ENCODE data around the gene SCN1B.

The SCN1B gene

DNA sequence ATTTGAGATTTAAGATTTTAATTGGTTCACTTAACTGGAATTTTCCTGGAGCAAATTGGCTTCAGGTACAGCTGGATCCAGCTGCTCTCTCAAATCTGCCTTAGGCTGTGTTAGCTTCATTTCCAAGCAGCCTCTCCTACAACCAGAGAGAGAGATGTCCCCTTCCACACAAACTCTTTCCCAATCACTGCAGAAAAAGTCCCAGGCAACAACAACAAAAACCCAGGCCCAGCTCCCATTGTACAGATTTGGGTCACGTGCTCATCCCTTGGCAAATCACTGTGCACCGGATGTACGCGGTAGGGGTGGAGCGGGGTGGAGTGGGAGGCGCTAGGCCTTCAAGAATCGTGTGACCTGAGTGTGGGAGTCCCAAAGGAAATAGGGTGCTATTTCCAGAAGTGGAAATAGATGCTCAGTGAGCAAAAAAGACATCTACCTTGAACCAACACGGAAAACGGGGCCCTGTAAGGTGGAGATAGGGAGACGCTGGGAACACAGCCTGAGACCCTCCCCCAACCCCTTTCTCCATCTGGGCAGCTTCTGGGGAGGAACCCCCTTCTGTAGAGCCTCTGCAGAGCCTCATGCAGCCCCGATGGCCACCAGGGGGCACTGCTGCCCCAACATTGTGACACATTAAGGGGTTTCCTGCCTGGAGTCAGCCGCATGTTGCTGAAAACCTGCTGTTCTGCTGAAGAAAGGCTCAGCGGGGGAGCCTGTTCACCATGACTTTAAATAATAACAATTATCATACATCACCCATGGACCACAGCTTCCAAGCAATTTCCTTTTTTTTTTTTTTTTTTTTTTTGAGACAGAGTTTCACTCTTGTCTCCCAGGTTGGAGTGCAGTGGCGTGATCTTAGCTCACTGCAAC, 36.7 kb downstream of the SCN1B start:
- Histone ChIP-seq H3K9ac (ENCODE audit: low read length in 2 of 2) (no peak overlapping the region), H3K9me3 (ENCODE audit: control insufficient read depth in 2 of 2, low read length in 2 of 2) (peaks cover 3 to 4% of the 10 kb centered on the region in 2 donors), H3K36me3 (ENCODE audit: control insufficient read depth in 2 of 2, insufficient read depth in 2 of 2, low read length in 2 of 2) (no peaks in the 10 kb centered on the region), H3K4me1 (ENCODE audit: control insufficient read depth, insufficient read depth, low read length) (no peaks in the 10 kb centered on the region), H3K27me3 (ENCODE audit: control insufficient read depth in 1 of 2, insufficient read depth in 2 of 2, low read length in 2 of 2) (peaks cover 0 to 7% of the 10 kb centered on the region in 2 donors), H3K4me3 (ENCODE audit: low read length in 2 of 2) (no peak overlapping the region), H3K27ac (ENCODE audit: low read length) (no peak overlapping the region)

DNA sequence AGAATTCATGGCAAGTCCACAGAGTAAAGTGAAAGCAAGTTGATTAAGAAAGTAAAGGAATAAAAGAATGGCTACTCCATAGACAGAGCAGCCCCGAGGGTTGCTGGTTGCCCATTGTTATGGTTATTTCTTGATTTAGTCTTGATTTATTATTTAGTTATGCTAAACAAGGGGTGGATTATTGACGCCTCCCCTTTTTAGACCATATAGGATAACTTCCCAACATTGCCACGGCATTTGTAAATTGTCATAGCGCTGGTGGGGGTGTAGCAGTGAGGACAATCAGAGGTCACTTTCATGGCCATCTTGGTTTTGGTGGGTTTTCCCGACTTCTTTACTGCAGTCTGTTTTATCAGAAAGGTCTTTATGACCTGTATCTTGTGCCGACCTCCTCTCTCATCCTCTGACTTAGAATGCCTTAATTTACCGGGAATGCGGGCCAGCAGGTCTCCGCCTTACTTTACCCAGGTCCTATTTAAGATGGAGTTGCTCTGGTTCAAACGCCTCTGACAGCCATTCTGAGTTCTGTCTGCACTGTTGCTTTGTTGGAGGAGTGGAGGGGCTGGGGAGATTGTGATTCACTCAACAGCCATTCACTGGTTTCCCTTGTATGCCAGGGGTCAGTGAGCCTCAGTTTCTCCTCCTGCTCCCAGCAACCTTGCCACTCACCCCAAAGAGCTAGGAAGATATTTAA, 38.8 kb downstream of the SCN1B start:
- Histone ChIP-seq H3K9me3 (ENCODE audit: control insufficient read depth in 2 of 2, low read length in 2 of 2) (peaks cover 3 to 4% of the 10 kb centered on the region in 2 donors), H3K36me3 (ENCODE audit: control insufficient read depth in 2 of 2, insufficient read depth in 2 of 2, low read length in 2 of 2) (no peaks in the 10 kb centered on the region), H3K4me1 (ENCODE audit: control insufficient read depth, insufficient read depth, low read length) (no peaks in the 10 kb centered on the region), H3K4me3 (ENCODE audit: low read length in 2 of 2) (no peak overlapping the region), H3K9ac (ENCODE audit: low read length in 2 of 2) (no peak overlapping the region), H3K27ac (ENCODE audit: low read length) (no peak overlapping the region), H3K27me3 (ENCODE audit: control insufficient read depth in 1 of 2, insufficient read depth in 2 of 2, low read length in 2 of 2) (peaks cover 0 to 7% of the 10 kb centered on the region in 2 donors)

DNA sequence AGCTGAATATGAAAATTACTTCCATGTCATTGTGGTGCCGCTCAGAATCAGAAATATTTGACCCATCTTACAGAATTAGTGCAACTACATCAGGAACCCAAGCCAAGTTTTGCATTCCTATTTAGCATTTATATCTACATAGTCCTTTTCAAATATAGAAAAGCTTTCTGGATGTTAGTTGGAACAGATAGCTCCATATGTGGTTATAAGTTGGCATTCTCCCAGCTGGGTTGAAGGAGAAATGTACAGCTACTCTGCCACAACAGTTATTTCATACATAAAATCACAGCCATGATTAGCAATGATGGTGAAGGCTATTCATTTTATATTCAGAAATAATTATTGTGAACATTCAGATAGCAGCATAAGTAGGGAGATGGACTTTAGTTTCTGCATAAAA, 39.4 kb downstream of the SCN1B start:
- Histone ChIP-seq H3K9ac (ENCODE audit: low read length in 2 of 2) (no peak overlapping the region), H3K27ac (ENCODE audit: low read length) (no peak overlapping the region), H3K9me3 (ENCODE audit: control insufficient read depth in 2 of 2, low read length in 2 of 2) (peaks cover 3 to 4% of the 10 kb centered on the region in 2 donors), H3K4me1 (ENCODE audit: control insufficient read depth, insufficient read depth, low read length) (no peaks in the 10 kb centered on the region), H3K27me3 (ENCODE audit: control insufficient read depth in 1 of 2, insufficient read depth in 2 of 2, low read length in 2 of 2) (peaks cover 0 to 7% of the 10 kb centered on the region in 2 donors), H3K4me3 (ENCODE audit: low read length in 2 of 2) (no peak overlapping the region), H3K36me3 (ENCODE audit: control insufficient read depth in 2 of 2, insufficient read depth in 2 of 2, low read length in 2 of 2) (no peaks in the 10 kb centered on the region)

DNA sequence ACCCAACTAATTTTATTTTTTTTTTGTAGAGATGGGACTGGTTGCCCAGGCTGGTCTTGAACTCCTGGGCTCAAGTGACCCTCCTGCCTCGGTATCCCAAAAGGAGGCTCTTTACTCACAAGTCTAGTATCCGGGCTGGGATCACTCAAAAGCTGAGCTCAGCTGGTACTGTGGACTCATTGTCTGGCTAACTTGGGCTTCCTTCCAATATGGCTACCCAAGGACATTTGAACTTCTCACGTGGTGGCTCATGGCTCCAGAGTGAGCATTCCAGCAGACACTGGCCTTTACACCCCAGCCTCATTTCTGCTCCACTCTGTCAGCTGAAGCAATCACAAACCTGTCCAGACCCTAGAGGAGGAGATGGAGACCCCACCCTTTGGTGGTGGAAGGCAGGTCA, 40.2 kb downstream of the SCN1B start:
- no peak overlapping the region for H3K27ac ChIP-seq (ENCODE audit: low read length)
- H3K9me3 ChIP-seq (ENCODE audit: control insufficient read depth in 2 of 2, low read length in 2 of 2), result peaks cover 3 to 4% of the 10 kb centered on the region in 2 donors
- no peaks in the 10 kb centered on the region for H3K36me3 ChIP-seq (ENCODE audit: control insufficient read depth in 2 of 2, insufficient read depth in 2 of 2, low read length in 2 of 2)
- H3K27me3 ChIP-seq (ENCODE audit: control insufficient read depth in 1 of 2, insufficient read depth in 2 of 2, low read length in 2 of 2), result peaks cover 0 to 4% of the 10 kb centered on the region in 2 donors
- no peak overlapping the region for H3K4me3 ChIP-seq (ENCODE audit: low read length in 2 of 2)
- no peaks in the 10 kb centered on the region for H3K4me1 ChIP-seq (ENCODE audit: control insufficient read depth, insufficient read depth, low read length)
- no peak overlapping the region for H3K9ac ChIP-seq (ENCODE audit: low read length in 2 of 2)

DNA sequence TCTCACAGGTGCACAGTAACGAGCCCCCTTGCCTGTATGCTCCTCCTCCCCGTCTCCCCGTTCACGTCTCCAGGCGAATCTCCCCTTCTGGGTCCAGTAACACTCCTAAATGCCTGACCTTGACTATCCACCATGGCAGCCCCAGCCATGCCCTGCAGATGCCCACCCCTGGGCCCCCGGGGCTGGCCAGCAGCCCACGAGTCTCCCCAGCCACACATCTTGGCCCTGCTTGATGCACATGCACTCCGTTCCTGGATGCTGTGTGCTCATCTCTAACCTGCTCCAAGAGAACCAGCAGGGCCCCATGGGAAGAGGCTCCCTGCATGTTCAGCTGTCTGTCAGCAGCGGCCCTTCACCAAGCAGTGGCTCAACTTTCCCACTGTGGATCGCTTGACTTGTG, 43.2 kb downstream of the SCN1B start:
- Histone ChIP-seq H3K36me3 (ENCODE audit: control insufficient read depth in 2 of 2, insufficient read depth in 2 of 2, low read length in 2 of 2) (no peaks in the 10 kb centered on the region), H3K9me3 (ENCODE audit: control insufficient read depth in 2 of 2, low read length in 2 of 2) (peaks cover 3 to 4% of the 10 kb centered on the region in 2 donors), H3K9ac (ENCODE audit: low read length in 2 of 2) (no peak overlapping the region), H3K27ac (ENCODE audit: low read length) (no peak overlapping the region), H3K4me1 (ENCODE audit: control insufficient read depth, insufficient read depth, low read length) (no peaks in the 10 kb centered on the region), H3K4me3 (ENCODE audit: low read length in 2 of 2) (no peak overlapping the region), H3K27me3 (ENCODE audit: control insufficient read depth in 1 of 2, insufficient read depth in 2 of 2, low read length in 2 of 2) (peaks cover 0 to 3% of the 10 kb centered on the region in 2 donors)

DNA sequence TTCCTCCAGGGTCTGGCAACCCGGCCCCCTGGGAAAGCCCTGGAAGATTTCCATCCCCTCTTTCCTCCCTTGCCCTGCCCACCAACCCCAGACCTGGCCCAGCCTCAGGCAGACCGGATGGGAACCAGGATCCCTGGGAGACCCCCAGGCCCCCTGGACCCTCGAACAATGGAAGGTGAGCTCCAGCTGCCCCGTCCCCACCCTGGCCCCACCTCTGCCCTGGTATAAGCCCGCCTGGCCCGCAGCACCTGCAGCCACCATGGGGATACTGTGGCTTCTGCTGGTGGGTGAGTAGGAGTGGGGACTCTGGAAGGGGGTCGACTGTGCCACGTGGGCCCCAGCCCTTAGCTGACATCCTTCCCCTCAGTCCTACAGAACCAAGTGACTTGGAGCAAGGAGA, 43.7 kb downstream of the SCN1B start:
- H3K9me3 ChIP-seq (ENCODE audit: control insufficient read depth in 2 of 2, low read length in 2 of 2), result peaks cover 3 to 4% of the 10 kb centered on the region in 2 donors
- H3K4me3 ChIP-seq (ENCODE audit: low read length in 2 of 2), result no peak overlapping the region
- no peaks in the 10 kb centered on the region for H3K4me1 ChIP-seq (ENCODE audit: control insufficient read depth, insufficient read depth, low read length)
- H3K9ac ChIP-seq (ENCODE audit: low read length in 2 of 2), result no peak overlapping the region
- H3K36me3 ChIP-seq (ENCODE audit: control insufficient read depth in 2 of 2, insufficient read depth in 2 of 2, low read length in 2 of 2), result no peaks in the 10 kb centered on the region
- H3K27me3 ChIP-seq (ENCODE audit: control insufficient read depth in 1 of 2, insufficient read depth in 2 of 2, low read length in 2 of 2), result peaks cover 0 to 3% of the 10 kb centered on the region in 2 donors
- H3K27ac ChIP-seq (ENCODE audit: low read length), result no peak overlapping the region

DNA sequence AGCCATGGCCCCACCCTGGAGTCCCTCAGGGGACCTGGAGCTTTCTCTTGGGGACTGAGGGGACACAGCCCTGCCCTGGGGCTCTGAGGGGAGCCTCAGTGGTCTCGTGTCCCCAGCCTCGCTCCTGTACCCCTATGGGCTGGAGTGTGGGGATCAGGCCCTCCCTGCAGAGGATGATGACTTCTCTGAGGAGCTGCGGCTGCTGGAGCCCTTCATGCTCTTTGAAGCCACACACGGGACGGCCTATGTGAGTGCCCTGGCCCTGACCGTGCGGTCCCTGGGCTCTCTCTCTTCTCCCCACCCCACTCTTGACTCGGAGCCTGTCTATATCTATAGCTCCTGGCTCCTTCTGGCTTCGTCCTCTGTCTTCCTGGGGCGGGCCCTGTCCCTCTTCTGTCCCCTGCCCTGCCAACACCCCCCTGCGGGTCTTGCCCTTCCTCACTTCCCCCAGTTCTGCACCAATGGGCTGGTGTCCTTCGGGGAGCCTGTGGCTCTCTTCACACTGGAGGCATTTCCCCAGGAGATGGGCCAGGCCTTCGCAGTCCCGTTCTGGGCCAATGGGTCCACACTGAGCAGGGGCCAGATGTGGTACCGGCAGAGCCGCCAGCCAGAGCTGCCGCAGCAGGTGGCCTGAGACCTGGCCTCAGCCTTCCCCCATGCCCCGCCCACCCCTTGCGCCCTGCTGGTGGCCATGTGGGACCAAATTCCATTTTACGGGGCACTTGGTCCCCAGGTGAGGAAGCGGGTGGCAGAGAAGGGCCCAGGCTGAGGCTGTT, 44.3 kb downstream of the SCN1B start:
- Histone ChIP-seq H3K27me3 (ENCODE audit: control insufficient read depth in 1 of 2, insufficient read depth in 2 of 2, low read length in 2 of 2) (peaks cover 0 to 3% of the 10 kb centered on the region in 2 donors), H3K27ac (ENCODE audit: low read length) (no peak overlapping the region), H3K36me3 (ENCODE audit: control insufficient read depth in 2 of 2, insufficient read depth in 2 of 2, low read length in 2 of 2) (no peaks in the 10 kb centered on the region), H3K4me1 (ENCODE audit: control insufficient read depth, insufficient read depth, low read length) (no peaks in the 10 kb centered on the region), H3K9ac (ENCODE audit: low read length in 2 of 2) (no peak overlapping the region), H3K9me3 (ENCODE audit: control insufficient read depth in 2 of 2, low read length in 2 of 2) (peaks cover 3 to 4% of the 10 kb centered on the region in 2 donors), H3K4me3 (ENCODE audit: low read length in 2 of 2) (no peak overlapping the region)

DNA sequence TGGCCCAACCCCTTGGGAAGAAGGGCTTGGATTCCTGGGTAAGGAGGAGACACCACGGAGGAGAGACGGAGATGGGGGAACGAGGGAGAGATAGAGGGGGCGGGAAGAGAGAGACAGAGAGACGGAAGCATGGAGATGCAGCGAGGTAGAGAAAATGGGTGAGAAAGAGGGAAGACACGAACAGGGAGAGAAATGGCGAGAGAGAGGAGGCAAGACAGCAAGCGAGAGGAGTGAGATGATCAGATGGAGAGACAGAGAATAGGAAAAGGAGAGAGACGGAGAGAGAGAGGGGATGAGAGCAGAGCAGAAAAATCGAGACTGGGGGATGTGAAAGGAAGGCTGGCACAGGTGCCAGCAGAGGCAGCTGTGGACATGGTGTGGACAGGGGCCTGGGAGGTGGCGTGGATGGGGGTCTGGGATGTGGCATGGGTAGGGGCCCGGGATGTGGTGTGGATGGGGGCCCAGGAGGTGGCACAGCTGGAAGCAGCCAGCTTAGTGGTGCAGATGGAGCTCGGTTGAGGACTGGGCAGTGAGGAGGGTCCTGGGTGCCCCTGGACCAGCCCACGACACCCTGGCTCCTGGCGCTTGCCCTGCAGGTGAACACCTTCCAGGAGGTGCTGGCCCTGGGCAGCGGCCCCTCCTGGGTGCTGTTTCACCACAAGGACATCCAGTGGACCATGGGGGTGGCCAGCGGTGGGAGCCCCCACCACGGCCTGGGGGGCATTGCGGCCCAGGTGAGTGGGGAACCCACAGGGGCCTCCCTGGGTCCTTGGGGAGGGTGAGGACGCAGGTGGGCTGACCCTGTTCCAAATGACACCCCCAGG, 45.1 kb downstream of the SCN1B start:
- H3K27ac ChIP-seq (ENCODE audit: low read length), result no peak overlapping the region
- peaks cover 0 to 3% of the 10 kb centered on the region in 2 donors for H3K27me3 ChIP-seq (ENCODE audit: control insufficient read depth in 1 of 2, insufficient read depth in 2 of 2, low read length in 2 of 2)
- no peaks in the 10 kb centered on the region for H3K36me3 ChIP-seq (ENCODE audit: control insufficient read depth in 2 of 2, insufficient read depth in 2 of 2, low read length in 2 of 2)
- no peak overlapping the region for H3K9ac ChIP-seq (ENCODE audit: low read length in 2 of 2)
- H3K9me3 ChIP-seq (ENCODE audit: control insufficient read depth in 2 of 2, low read length in 2 of 2), result peaks cover 3% of the 10 kb centered on the region in 2 donors
- no peak overlapping the region for H3K4me3 ChIP-seq (ENCODE audit: low read length in 2 of 2)
- H3K4me1 ChIP-seq (ENCODE audit: control insufficient read depth, insufficient read depth, low read length), result no peaks in the 10 kb centered on the region

DNA sequence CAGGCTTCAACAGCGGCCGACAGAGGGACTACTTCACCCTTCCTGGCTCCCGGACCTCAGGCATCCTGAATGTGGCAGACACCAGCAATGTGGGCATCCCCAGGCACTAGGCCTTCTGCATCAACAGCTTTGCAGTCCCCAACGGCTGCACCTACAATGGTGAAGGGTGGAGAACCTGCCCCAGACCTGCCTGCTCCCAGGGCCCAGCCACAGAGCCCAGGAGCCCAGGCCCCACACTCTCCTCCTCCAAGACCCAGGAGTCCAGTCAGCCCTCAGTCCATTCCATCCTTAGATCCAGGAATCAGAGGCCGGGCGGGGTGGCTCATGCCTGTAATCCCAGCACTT, 45.7 kb downstream of the SCN1B start:
- H3K27ac ChIP-seq (ENCODE audit: low read length), result no peak overlapping the region
- H3K4me1 ChIP-seq (ENCODE audit: control insufficient read depth, insufficient read depth, low read length), result no peaks in the 10 kb centered on the region
- H3K4me3 ChIP-seq (ENCODE audit: low read length in 2 of 2), result no peak overlapping the region
- H3K36me3 ChIP-seq (ENCODE audit: control insufficient read depth in 2 of 2, insufficient read depth in 2 of 2, low read length in 2 of 2), result no peaks in the 10 kb centered on the region
- H3K9me3 ChIP-seq (ENCODE audit: control insufficient read depth in 2 of 2, low read length in 2 of 2), result no peaks in the 10 kb centered on the region
- no peak overlapping the region for H3K9ac ChIP-seq (ENCODE audit: low read length in 2 of 2)
- H3K27me3 ChIP-seq (ENCODE audit: control insufficient read depth in 1 of 2, insufficient read depth in 2 of 2, low read length in 2 of 2), result peaks cover 0 to 3% of the 10 kb centered on the region in 2 donors

DNA sequence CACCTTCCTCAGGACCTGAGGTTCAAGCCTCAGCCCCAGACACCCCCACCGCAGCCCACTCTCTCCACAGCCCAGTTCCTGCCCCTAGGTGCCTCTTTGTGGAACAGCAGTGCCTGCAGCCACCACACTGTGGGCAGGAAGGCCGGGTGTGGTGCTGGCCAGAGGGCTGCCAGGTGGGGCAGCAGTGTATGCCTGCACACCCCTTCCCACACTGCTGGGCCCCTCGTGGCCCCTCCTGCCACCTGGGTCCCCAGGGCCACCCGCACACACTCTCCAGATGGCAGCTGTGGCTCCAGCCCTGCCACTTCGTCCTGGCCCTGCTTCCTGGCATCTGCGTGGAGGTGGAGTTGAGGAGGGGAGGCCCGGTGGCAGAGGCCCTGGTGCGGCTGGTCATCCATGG, 46.4 kb downstream of the SCN1B start:
- Histone ChIP-seq H3K27me3 (ENCODE audit: control insufficient read depth in 1 of 2, insufficient read depth in 2 of 2, low read length in 2 of 2) (peaks cover 0 to 3% of the 10 kb centered on the region in 2 donors), H3K4me1 (ENCODE audit: control insufficient read depth, insufficient read depth, low read length) (no peaks in the 10 kb centered on the region), H3K36me3 (ENCODE audit: control insufficient read depth in 2 of 2, insufficient read depth in 2 of 2, low read length in 2 of 2) (no peaks in the 10 kb centered on the region), H3K9me3 (ENCODE audit: control insufficient read depth in 2 of 2, low read length in 2 of 2) (no peaks in the 10 kb centered on the region), H3K4me3 (ENCODE audit: low read length in 2 of 2) (no peak overlapping the region), H3K9ac (ENCODE audit: low read length in 2 of 2) (no peak overlapping the region), H3K27ac (ENCODE audit: low read length) (no peak overlapping the region)
